ENCODE data around the gene GPD2.

Gene GPD2

GRCh38 chr2:156435718-156436496 lies at the start of gene GPD2 (continued):
- TF ChIP-seq, protein P1, sequence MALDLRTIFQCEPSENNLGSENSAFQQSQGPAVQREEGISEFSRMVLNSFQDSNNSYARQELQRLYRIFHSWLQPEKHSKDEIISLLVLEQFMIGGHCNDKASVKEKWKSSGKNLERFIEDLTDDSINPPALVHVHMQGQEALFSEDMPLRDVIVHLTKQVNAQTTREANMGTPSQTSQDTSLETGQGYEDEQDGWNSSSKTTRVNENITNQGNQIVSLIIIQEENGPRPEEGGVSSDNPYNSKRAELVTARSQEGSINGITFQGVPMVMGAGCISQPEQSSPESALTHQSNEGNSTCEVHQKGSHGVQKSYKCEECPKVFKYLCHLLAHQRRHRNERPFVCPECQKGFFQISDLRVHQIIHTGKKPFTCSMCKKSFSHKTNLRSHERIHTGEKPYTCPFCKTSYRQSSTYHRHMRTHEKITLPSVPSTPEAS (tag by site-specific recombination; IDR thresholded peaks at IDR 0.05), result no peak; the same call in 1 of the 2 replicates
- TF ChIP-seq ZFHX2 (tag by site-specific recombination; conservative IDR thresholded peaks at IDR 0.05), result peak; percentile 75
- TF ChIP-seq, protein P2, sequence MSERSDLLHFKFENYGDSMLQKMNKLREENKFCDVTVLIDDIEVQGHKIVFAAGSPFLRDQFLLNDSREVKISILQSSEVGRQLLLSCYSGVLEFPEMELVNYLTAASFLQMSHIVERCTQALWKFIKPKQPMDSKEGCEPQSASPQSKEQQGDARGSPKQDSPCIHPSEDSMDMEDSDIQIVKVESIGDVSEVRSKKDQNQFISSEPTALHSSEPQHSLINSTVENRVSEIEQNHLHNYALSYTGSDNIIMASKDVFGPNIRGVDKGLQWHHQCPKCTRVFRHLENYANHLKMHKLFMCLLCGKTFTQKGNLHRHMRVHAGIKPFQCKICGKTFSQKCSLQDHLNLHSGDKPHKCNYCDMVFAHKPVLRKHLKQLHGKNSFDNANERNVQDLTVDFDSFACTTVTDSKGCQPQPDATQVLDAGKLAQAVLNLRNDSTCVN (tag by site-specific recombination; optimal IDR thresholded peaks at IDR 0.05), result peak; percentile 91
- TF ChIP-seq ZNF677 (tag by site-specific recombination; IDR thresholded peaks at IDR 0.05), result no peak
- no peak for TF ChIP-seq ZSCAN18 (tag by site-specific recombination; IDR thresholded peaks at IDR 0.05)
- TF ChIP-seq ZNF19 (tag by site-specific recombination; IDR thresholded peaks at IDR 0.05; ENCODE audit: low read depth), result no peak
- TF ChIP-seq ZNF114 (tag by site-specific recombination; IDR thresholded peaks at IDR 0.05), result no peak
- peak; percentile 60; the same call in 1 of the 2 replicates for TF ChIP-seq KLF17 (tag by site-specific recombination; IDR thresholded peaks at IDR 0.05)
- TF ChIP-seq REST (tag by site-specific recombination; IDR thresholded peaks at IDR 0.05), result no peak
- peak; percentile 51 for TF ChIP-seq KLF1 (tag by site-specific recombination; IDR thresholded peaks at IDR 0.05)
- TF ChIP-seq ZNF311 (tag by site-specific recombination; IDR thresholded peaks at IDR 0.05; ENCODE audit: borderline replicate concordance), result no peak
- no peak for TF ChIP-seq ZNF239 (tag by site-specific recombination; IDR thresholded peaks at IDR 0.05)
- no peak for TF ChIP-seq PRDM6 (tag by site-specific recombination; IDR thresholded peaks at IDR 0.05)
- no peak for TF ChIP-seq BCL6B (tag by site-specific recombination; IDR thresholded peaks at IDR 0.05)
- no peak for TF ChIP-seq ZNF701 (tag by site-specific recombination; IDR thresholded peaks at IDR 0.05)
- TF ChIP-seq ZFP69B (tag by site-specific recombination; IDR thresholded peaks at IDR 0.05), result no peak; the same call in 1 of the 2 replicates
- no peak for TF ChIP-seq ZNF138 (tag by site-specific recombination; IDR thresholded peaks at IDR 0.05; ENCODE audit: borderline replicate concordance)
- no peak; the same call in 1 of the 2 replicates for TF ChIP-seq MZF1 (tag by site-specific recombination; IDR thresholded peaks at IDR 0.05; ENCODE audit: borderline replicate concordance)
- TF ChIP-seq ZNF785 (tag by site-specific recombination; IDR thresholded peaks at IDR 0.05), result no peak
- no peak for TF ChIP-seq ZNF473 (tag by site-specific recombination; IDR thresholded peaks at IDR 0.05)
- TF ChIP-seq SETDB1 (IDR thresholded peaks at IDR 0.05; ENCODE audit: insufficient read length, low read length), result no peak
- TF ChIP-seq ZNF416 (tag by site-specific recombination; IDR thresholded peaks at IDR 0.05), result no peak
- peak; percentile 54 for TF ChIP-seq SP3 (tag by site-specific recombination; IDR thresholded peaks at IDR 0.05)
- no peak for TF ChIP-seq ZBTB7A (tag by site-specific recombination; IDR thresholded peaks at IDR 0.05; ENCODE audit: low read depth)
- TF ChIP-seq RBAK (tag by site-specific recombination; IDR thresholded peaks at IDR 0.05), result no peak
- no peak for TF ChIP-seq ZNF266 (tag by site-specific recombination; IDR thresholded peaks at IDR 0.05; ENCODE audit: low read depth)
- TF ChIP-seq EGR2 (tag by site-specific recombination; IDR thresholded peaks at IDR 0.05; ENCODE audit: low read depth), result peak; percentile 76
